ENCODE data around the gene SDCBP2. TPM values are rescaled to one million over a fixed set of nuclear protein-coding genes. Genes with fewer than 3 reads are reported as not detected.

Gene SDCBP2
- total and polyA plus RNA-seq, 2 of the 13 experiments (the other 11 are each of a cell fraction or from before 2014, with no cell fraction given), result 1.2 to 2.4 TPM

- TF ChIP-seq ZNF318 (CRISPR knock-in tag; IDR thresholded peaks at IDR 0.05) (0 out of 2 replicates have a peak, but pooled peaks have one; percentile 35), NONO (IDR thresholded peaks at IDR 0.05) (no peak), NONO (CRISPR knock-in tag; conservative IDR thresholded peaks at IDR 0.05) (no peak), ZNF709 (CRISPR knock-in tag; IDR thresholded peaks at IDR 0.05) (0 out of 2 replicates have a peak, but pooled peaks have one; percentile 33), ZFX (CRISPR knock-in tag; IDR thresholded peaks at IDR 0.05; ENCODE audit: low read depth) (0 out of 2 replicates have a peak, but pooled peaks have one; percentile 7), ZIK1 (CRISPR knock-in tag; IDR thresholded peaks at IDR 0.05; ENCODE audit: borderline replicate concordance, low read depth) (0 out of 2 replicates have a peak, but pooled peaks have one; percentile 0), ZNF280B (CRISPR knock-in tag; IDR thresholded peaks at IDR 0.05; ENCODE audit: borderline replicate concordance) (peak; percentile 11; the same call in 1 of the 2 replicates), TAF1 (CRISPR knock-in tag; IDR thresholded peaks at IDR 0.05) (no peak), IKZF4 (CRISPR knock-in tag; IDR thresholded peaks at IDR 0.05; ENCODE audit: borderline replicate concordance, low read depth, not compliant biosample characterization) (no peak), HMGXB3 (CRISPR knock-in tag; IDR thresholded peaks at IDR 0.05; ENCODE audit: borderline replicate concordance) (no peak; the same call in 1 of the 2 replicates), MBD4 (IDR thresholded peaks at IDR 0.05; ENCODE audit: borderline replicate concordance, low read length) (no peak), ZFP36L1 (CRISPR knock-in tag; IDR thresholded peaks at IDR 0.05) (0 out of 2 replicates have a peak, but pooled peaks have one; percentile 36), RXRA (CRISPR knock-in tag; IDR thresholded peaks at IDR 0.05) (no peak)
Measured at GRCh38 chr20:1326031-1326930, 2.7 kb downstream of the SDCBP2 start (continued).
